Measurements from ENCODE around the gene HACD2.

DNA sequence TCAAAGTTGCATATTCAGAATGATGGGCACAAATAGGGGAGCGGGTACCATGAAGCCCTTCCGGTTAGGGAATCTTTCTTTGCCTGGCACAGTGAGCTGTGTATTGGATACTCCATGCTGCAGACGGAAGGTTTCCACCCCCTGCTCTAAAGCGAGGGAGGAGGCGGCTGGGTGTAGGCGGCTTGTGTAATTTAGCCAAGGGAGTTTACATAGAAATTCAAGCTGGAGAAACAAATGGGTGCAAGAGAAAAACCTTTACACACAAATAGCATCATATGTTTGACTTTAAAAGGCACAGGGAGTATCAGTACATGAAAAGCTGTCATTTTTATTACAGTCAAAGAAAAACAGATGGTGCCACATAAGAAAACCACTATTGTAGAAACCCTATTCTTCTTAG is 76.7 kb downstream of the HACD2 start:
- TF ChIP-seq, protein P1, sequence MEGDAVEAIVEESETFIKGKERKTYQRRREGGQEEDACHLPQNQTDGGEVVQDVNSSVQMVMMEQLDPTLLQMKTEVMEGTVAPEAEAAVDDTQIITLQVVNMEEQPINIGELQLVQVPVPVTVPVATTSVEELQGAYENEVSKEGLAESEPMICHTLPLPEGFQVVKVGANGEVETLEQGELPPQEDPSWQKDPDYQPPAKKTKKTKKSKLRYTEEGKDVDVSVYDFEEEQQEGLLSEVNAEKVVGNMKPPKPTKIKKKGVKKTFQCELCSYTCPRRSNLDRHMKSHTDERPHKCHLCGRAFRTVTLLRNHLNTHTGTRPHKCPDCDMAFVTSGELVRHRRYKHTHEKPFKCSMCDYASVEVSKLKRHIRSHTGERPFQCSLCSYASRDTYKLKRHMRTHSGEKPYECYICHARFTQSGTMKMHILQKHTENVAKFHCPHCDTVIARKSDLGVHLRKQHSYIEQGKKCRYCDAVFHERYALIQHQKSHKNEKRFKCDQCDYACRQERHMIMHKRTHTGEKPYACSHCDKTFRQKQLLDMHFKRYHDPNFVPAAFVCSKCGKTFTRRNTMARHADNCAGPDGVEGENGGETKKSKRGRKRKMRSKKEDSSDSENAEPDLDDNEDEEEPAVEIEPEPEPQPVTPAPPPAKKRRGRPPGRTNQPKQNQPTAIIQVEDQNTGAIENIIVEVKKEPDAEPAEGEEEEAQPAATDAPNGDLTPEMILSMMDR (conservative IDR thresholded peaks at IDR 0.05; ENCODE audit: low read depth, low read length), result no peak
- TF ChIP-seq EZH2 (IDR thresholded peaks at IDR 0.05; ENCODE audit: low read length, unreplicated experiment), result no peak
- TF ChIP-seq EZH2phosphoT487 (IDR thresholded peaks at IDR 0.05; ENCODE audit: borderline replicate concordance, low read length), result no peak
